HTR-8/SVneo (cell line): ENCODE results near the gene BLOC1S6.
A peak's percentile ranks its signal among the peaks of the same experiment; 100 is the strongest.
"Not testable (repeated sequence)": the region's sequence is repeated elsewhere in the genome, so short reads cannot be mapped to it uniquely, and the experiment has no call there.

Source experiments
- DNase-seq: peaks from one replicate; pipeline ENCODE4 v3.0.0; 2011; ENCODE audit warnings: low spot score, mixed read lengths; ENCODE audit not compliant: insufficient read length
- FAIRE-seq: peaks from 2 replicates; lab custom pipeline; 2011; peaks lifted over from hg19 to GRCh38; lab: Jason Lieb, UNC

The BLOC1S6 gene

GRCh38 chr15:45637141-45637540 is 50.0 kb downstream of the BLOC1S6 start:
- FAIRE-seq, result no peak
- DNase-seq, result no peak

GRCh38 chr15:45637552-45638033 is 50.4 kb downstream of the BLOC1S6 start:
- FAIRE-seq, result no peak
- peak; percentile 56 for DNase-seq

GRCh38 chr15:45640616-45641015 is 53.4 kb downstream of the BLOC1S6 start:
- DNase-seq, result peak; percentile 39

GRCh38 chr15:45641374-45641781 is 54.2 kb downstream of the BLOC1S6 start:
- no peak for FAIRE-seq
- DNase-seq, result no peak

More at GRCh38 chr15:45640616-45641015, 53.4 kb downstream of the BLOC1S6 start:
- no peak for FAIRE-seq

- FAIRE-seq (no peak), DNase-seq (no peak)
These were observed 55.1 kb downstream of the BLOC1S6 start for GRCh38 chr15:45641999-45642932.

GRCh38 chr15:45644437-45644836 is 57.3 kb downstream of the BLOC1S6 start:
- no peak for FAIRE-seq
- DNase-seq, result no peak

GRCh38 chr15:45645026-45645980 is 58.1 kb downstream of the BLOC1S6 start:
- DNase-seq (no peak), FAIRE-seq (peak; percentile 33)

GRCh38 chr15:45646220-45646619 is 59.0 kb downstream of the BLOC1S6 start:
- FAIRE-seq (peak; percentile 33), DNase-seq (no peak)

- FAIRE-seq (no peak), DNase-seq (no peak)
These were observed 60.6 kb downstream of the BLOC1S6 start for GRCh38 chr15:45647828-45648227.

GRCh38 chr15:45648521-45649200 is 61.5 kb downstream of the BLOC1S6 start:
- no peak for FAIRE-seq
- DNase-seq, result peak; percentile 32

- DNase-seq, FAIRE-seq: not testable (repeated sequence)
These were observed 62.8 kb downstream of the BLOC1S6 start for GRCh38 chr15:45650007-45650406.

GRCh38 chr15:45650889-45651525 is 63.8 kb downstream of the BLOC1S6 start:
- DNase-seq (no peak), FAIRE-seq (no peak)

- no peak for DNase-seq
- no peak for FAIRE-seq
These were observed 66.7 kb downstream of the BLOC1S6 start for GRCh38 chr15:45653702-45654424.

GRCh38 chr15:45654749-45655148 is 67.6 kb downstream of the BLOC1S6 start:
- FAIRE-seq (no peak), DNase-seq (no peak)

GRCh38 chr15:45657254-45657653 is 70.1 kb downstream of the BLOC1S6 start:
- FAIRE-seq, result no peak
- no peak for DNase-seq

- DNase-seq (no peak), FAIRE-seq (no peak)
These were observed 70.8 kb downstream of the BLOC1S6 start for GRCh38 chr15:45657764-45658545.
